ENCODE data around the gene N4BP2L1. TPM values are rescaled to one million over a fixed set of nuclear protein-coding genes. Genes with fewer than 3 reads are reported as not detected.

The N4BP2L1 gene
- polyA plus RNA-seq, 3 donors, result 50.9 to 82.5 (median 81.5) TPM

- Histone ChIP-seq H3K36me3 (replicated peaks in 1 of 2; ENCODE audit: control insufficient read depth in 1 of 2, insufficient read depth in 2 of 2, low read length in 2 of 2) (no peaks in the 10 kb centered on the region), H3K4me1 (ENCODE audit: control insufficient read depth in 1 of 2, insufficient read depth in 2 of 2, low read length in 2 of 2) (peaks cover 41 to 46% of the 10 kb centered on the region in 2 donors), H2AFZ (ENCODE audit: insufficient read depth, low read depth, low read length, poor library complexity, severe bottlenecking) (peak overlapping the region; percentile 71), H3K4me2 (replicated peaks; ENCODE audit: extremely low read depth, low read length, poor library complexity, severe bottlenecking) (peak overlapping the region; percentile 38), H4K20me1 (ENCODE audit: insufficient read depth, low read length) (no peaks in the 10 kb centered on the region), H3K27me3 (ENCODE audit: control insufficient read depth in 2 of 2, insufficient read depth in 2 of 2, low read length in 2 of 2) (no peaks in the 10 kb centered on the region), H3K79me2 (ENCODE audit: insufficient read depth, low read length) (no peaks in the 10 kb centered on the region), H3K4me3 (replicated peaks in 1 of 3; ENCODE audit: low read depth in 2 of 3, low read length in 3 of 3) (peak overlapping the region in 1 of 3 experiments; percentile 39), H3K27ac (ENCODE audit: low read depth in 1 of 2, low read length in 2 of 2) (peak overlapping the region; percentile 13 to 77), H3K9ac (ENCODE audit: insufficient read depth, low read length, poor library complexity, severe bottlenecking) (no peak overlapping the region), H3K9me3 (replicated peaks in 1 of 2; ENCODE audit: control insufficient read depth in 1 of 2, insufficient read depth in 1 of 2, low read length in 2 of 2) (peaks cover 0 to 4% of the 10 kb centered on the region in 2 donors)
- Mint-ChIP-seq H3K4me1 (peaks cover 48% of the 10 kb centered on the region), H3K27me3 (ENCODE audit: low read depth in 3 of 3) (no peaks in the 10 kb centered on the region), H3K9me3 (peaks cover 0 to 5% (median 0%) of the 10 kb centered on the region in 7 donors), H3K27ac (peak overlapping the region; percentile 62 to 93 (median 77)), H3K4me3 (peak overlapping the region in 1 of 2 donors; percentile 65), H3K36me3 (no peaks in the 10 kb centered on the region)
- TF ChIP-seq CTCF (IDR thresholded peaks at IDR 0.05), result no peak
- intact Hi-C loops (cut with micrococcal nuclease), result no loop called here
- 0% methylated on average over 1 of the region's 2 CpGs for WGBS (ENCODE audit: insufficient coverage)
- DNase-seq, result peak in 1 of 3 donors; percentile 29
Observed at GRCh38 chr13:32446773-32447465, 19.0 kb upstream of the N4BP2L1 start.

GRCh38 chr13:32446220-32446619 lies 18.3 kb upstream of the N4BP2L1 start:
- H3K9ac ChIP-seq (ENCODE audit: insufficient read depth, low read length, poor library complexity, severe bottlenecking), result no peak overlapping the region
- no peaks in the 10 kb centered on the region for H3K36me3 ChIP-seq (replicated peaks in 1 of 2; ENCODE audit: control insufficient read depth in 1 of 2, insufficient read depth in 2 of 2, low read length in 2 of 2)
- peak overlapping the region in 1 of 2 donors; percentile 77 for H3K27ac ChIP-seq (ENCODE audit: low read depth in 1 of 2, low read length in 2 of 2)
- Mint-ChIP-seq H3K27me3 (ENCODE audit: low read depth in 3 of 3) (no peaks in the 10 kb centered on the region), H3K9me3 (peaks cover 0 to 2% (median 0%) of the 10 kb centered on the region in 7 donors), H3K4me3 (no peak overlapping the region), H3K27ac (peak overlapping the region in 2 of 7 donors; percentile 91 to 93), H3K4me1 (peaks cover 48% of the 10 kb centered on the region), H3K36me3 (no peaks in the 10 kb centered on the region)
- peak overlapping the region; percentile 8 for H2AFZ ChIP-seq (ENCODE audit: insufficient read depth, low read depth, low read length, poor library complexity, severe bottlenecking)
- H3K9me3 ChIP-seq (replicated peaks in 1 of 2; ENCODE audit: control insufficient read depth in 1 of 2, insufficient read depth in 1 of 2, low read length in 2 of 2), result no peaks in the 10 kb centered on the region
- peak overlapping the region; percentile 38 for H3K4me2 ChIP-seq (replicated peaks; ENCODE audit: extremely low read depth, low read length, poor library complexity, severe bottlenecking)
- DNase-seq, result no peak
- TF ChIP-seq CTCF (IDR thresholded peaks at IDR 0.05), result no peak
- peaks cover 41 to 46% of the 10 kb centered on the region in 2 donors for H3K4me1 ChIP-seq (ENCODE audit: control insufficient read depth in 1 of 2, insufficient read depth in 2 of 2, low read length in 2 of 2)
- intact Hi-C loops (cut with micrococcal nuclease), result no loop called here
- H3K79me2 ChIP-seq (ENCODE audit: insufficient read depth, low read length), result no peaks in the 10 kb centered on the region
- H4K20me1 ChIP-seq (ENCODE audit: insufficient read depth, low read length), result no peaks in the 10 kb centered on the region
- no CpG with 5 or more reads among the region's 3 CpGs for WGBS (ENCODE audit: insufficient coverage)
- H3K27me3 ChIP-seq (ENCODE audit: control insufficient read depth in 2 of 2, insufficient read depth in 2 of 2, low read length in 2 of 2), result no peaks in the 10 kb centered on the region
- peak overlapping the region in 1 of 3 experiments; percentile 39 for H3K4me3 ChIP-seq (replicated peaks in 1 of 3; ENCODE audit: low read depth in 2 of 3, low read length in 3 of 3)

Data from CD14-positive monocyte (primary cell).